Prostate gland (tissue), 2 donors: ENCODE measurements around the gene GALNT11.
"Not testable (repeated sequence)": the region's sequence is repeated elsewhere in the genome, so short reads cannot be mapped to it uniquely, and the experiment has no call there.

Experiments used
- CTCF ChIP-seq, 4 experiments: fragments of 200-600 bp in 2 of 4; fragments of 450-650 bp in 2 of 4; sonication (generic) in 2 of 4; IDR thresholded peaks; 1 replicate in 3 of 4; 2 replicates in 1 of 4; pipeline ENCODE4 v1.5.1; 2016 to 2019; ENCODE audit warnings: antibody characterized with exemption in 4 of 4, mild to moderate bottlenecking in 2 of 4, moderate library complexity in 2 of 4
- POLR2A ChIP-seq: fragments of 450-650 bp; IDR thresholded peaks from one replicate; pipeline ENCODE4 v1.6.1; 2016; ENCODE audit warnings: antibody characterized with exemption, mild to moderate bottlenecking

GRCh38 chr7:152063821-152064220 is 38.3 kb downstream of the GALNT11 start:
- not testable (repeated sequence) for TF ChIP-seq CTCF (IDR thresholded peaks at IDR 0.05); POLR2A
